ENCODE data around the gene TTC38. TPM values are rescaled to one million over a fixed set of nuclear protein-coding genes. Genes with fewer than 3 reads are reported as not detected.
A peak's percentile ranks its signal among the peaks of the same experiment; 100 is the strongest.

TTC38 gene
- total RNA-seq, 2 experiments from 2014 or later, result 8.7 to 9.4 TPM

DNA sequence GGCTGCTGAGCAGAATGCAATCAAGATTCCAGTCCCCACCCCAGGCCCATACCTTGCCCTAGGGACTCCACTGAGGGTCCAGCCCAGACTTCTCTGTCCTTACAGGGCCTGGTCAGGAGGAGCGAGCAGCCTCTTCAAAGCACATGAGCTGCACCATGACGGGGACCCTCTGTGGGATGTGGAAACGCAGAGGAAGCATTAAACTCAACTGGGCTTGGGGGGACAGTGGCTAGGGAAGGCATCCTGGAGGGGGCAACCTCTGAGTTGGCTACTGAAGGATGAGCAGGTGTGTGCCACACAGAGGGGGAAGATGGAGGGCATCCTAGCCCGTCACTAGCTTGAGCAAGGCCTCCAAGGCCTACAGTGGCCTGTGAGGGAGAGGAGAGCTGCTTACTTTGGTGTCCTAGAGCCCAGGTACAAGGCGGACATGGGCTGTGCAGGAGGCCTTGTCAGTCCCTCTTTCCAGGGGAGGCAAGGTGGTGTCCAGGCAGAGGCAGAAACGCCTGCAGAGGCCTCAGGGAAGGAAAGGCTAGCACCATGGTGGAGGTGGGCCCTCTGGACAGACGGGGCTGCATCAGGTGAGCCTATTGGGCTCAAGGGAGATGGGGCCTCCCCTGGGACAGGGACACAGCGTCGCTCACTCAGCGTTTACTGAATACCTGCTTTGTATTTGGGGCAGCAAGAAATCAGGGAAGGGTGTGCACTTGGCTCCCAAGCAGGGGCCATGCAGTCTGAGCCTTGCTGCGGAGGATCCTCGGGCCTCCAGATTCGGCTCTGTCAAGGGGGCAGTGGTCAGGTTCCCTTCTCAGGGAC is 14.3 kb downstream of the TTC38 start:
- ChIA-PET CTCF (interaction anchor here (1.9 kb wide), 1 partner anchor 160 kb away, joined by 4 read pairs; no protein-coding TSS in a partner anchor), POLR2A (no interaction called here)
- Mint-ChIP-seq H3K27me3 (no peaks in the 10 kb centered on the region), H3K4me1 (ENCODE audit: low read depth) (no peaks in the 10 kb centered on the region), H3K36me3 (peaks cover 4% of the 10 kb centered on the region), H3K27ac (no peak overlapping the region), H3K9me3 (no peaks in the 10 kb centered on the region), H3K4me3 (no peak overlapping the region)
- intact Hi-C loops (cut with micrococcal nuclease), result no loop called here
- no peak for DNase-seq

GRCh38 chr22:46286006-46286405 is 18.2 kb downstream of the TTC38 start:
- no peak for DNase-seq
- Mint-ChIP-seq H3K27ac (no peak overlapping the region), H3K4me1 (ENCODE audit: low read depth) (peaks cover 8% of the 10 kb centered on the region), H3K27me3 (no peaks in the 10 kb centered on the region), H3K9me3 (no peaks in the 10 kb centered on the region), H3K36me3 (no peaks in the 10 kb centered on the region), H3K4me3 (no peak overlapping the region)
- intact Hi-C loops (cut with micrococcal nuclease), result no loop called here
- POLR2A ChIA-PET, result interaction anchor here (0.6 kb wide), 1 partner anchor 153 kb away, joined by 3 read pairs; no protein-coding TSS in a partner anchor
- CTCF ChIA-PET, result no interaction called here

DNA sequence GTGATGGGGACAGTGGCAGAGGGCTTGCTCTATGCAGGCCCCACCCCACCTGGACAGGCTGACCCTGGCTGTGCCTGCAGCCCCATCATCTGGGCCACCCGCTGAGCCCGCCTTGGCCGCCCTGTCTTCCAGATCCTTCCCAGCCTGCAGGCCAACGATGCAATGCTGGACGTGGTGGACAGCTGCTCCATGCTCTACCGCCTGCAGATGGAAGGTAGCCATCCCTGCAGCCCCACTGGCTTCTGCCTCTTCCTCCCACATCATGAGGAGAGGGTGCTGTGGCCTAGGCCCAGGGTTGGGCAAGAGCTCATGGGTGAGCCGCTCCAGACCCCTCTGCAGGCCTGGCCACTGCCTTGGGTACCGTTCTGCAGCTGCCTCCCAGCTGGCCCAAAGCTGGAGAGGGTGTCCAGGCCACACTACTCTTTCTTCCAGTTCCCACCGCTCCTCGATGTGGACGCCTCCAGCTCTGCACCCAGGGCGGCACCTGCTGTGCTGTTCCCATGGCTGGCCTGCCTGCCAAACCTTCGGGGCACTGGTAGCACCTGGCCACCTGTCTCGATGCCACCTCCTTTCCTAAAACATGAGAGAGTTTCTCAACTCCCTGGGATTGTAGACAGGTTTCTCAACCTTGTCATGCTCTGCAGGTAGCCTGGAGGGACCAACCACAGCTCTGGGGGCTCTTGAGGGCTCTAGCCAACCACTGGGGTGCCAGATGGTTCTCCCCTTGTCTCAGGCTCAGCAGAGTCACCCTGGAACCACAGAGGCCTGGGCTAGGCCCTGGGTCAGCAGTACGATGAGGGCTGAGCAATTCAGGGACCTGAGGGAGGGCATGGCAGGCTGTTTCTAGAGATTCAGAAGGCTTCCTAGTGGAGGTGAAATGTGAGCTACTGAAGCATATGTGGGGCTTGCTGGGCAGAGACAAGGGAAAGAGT is 19.4 kb downstream of the TTC38 start:
- Mint-ChIP-seq H3K27me3 (no peaks in the 10 kb centered on the region), H3K4me1 (ENCODE audit: low read depth) (peaks cover 8% of the 10 kb centered on the region), H3K36me3 (peaks cover 2% of the 10 kb centered on the region), H3K4me3 (peak overlapping the region; percentile 65), H3K27ac (peak overlapping the region; percentile 54), H3K9me3 (no peaks in the 10 kb centered on the region)
- no peak for DNase-seq
- CTCF ChIA-PET, result no interaction called here
- intact Hi-C loops (cut with micrococcal nuclease), result no loop called here
- POLR2A ChIA-PET, result no interaction called here

DNA sequence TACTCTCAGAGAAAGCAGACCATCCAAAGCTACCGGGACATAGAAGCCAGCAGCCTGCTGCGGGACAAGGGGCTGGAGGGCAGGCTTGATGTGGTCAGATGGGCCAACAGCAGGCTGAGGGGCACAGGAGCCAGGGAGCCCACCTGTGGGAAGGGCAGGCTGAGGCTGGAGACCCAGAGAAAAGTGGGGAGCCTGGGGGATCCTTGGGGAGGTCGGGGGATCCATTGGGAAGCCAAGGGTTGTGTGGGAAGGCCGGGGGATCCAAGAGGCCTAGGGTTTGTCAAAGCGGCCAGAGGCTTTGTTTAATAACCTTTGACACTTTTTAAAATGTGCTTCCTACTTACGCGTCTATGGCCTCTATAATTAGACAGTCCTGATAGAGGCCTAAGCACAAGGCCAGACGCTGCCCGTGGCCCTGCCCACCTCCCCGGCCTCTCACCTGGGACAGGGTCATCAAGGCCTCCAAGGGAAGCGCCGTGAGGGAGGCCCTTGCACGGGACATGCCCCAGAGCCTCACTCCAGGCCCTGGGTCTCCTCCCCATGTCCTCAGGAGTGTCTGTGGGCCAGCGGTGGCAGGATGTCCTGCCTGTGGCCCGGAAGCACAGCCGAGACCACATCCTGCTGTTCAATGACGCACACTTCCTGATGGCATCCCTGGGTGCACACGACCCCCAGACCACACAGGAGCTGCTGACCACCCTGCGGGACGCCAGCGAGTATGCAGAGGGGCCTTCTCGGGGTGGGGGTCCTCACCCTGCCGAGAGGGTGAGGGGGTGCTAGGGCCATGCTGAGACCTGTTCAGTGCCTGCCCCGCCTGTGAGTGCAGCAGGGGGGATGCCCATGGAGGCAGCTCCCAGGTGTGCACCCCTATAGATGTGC is 20.3 kb downstream of the TTC38 start:
- DNase-seq, result peak; percentile 61
- Mint-ChIP-seq H3K36me3 (peaks cover 6% of the 10 kb centered on the region), H3K9me3 (no peaks in the 10 kb centered on the region)

DNA sequence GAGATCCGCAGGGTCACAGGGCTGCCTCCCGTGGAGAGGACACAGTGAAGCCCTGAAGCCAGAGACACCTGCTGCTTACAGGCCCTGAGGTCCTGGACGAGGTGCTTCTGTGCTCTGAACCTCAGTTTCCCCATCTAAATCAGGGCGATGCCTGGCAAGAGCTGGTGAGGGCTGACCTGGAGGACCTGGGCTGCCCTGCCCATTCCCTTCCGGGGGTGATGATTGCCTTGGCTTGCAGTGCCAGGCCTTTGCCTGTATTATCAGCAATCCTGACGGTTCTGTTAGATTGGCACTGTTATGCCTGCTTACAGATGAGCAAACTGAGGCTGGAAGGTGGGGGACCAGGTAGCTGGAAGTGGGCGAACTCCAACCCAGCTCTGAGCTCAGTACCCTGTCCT is 21.0 kb downstream of the TTC38 start:
- H3K4me3 Mint-ChIP-seq, result no peak overlapping the region
- intact Hi-C loops (cut with micrococcal nuclease), result no loop called here
- no peak for DNase-seq
- H3K27me3 Mint-ChIP-seq, result no peaks in the 10 kb centered on the region
- POLR2A ChIA-PET, result interaction anchor here (0.7 kb wide), 1 partner anchor 38 kb away, joined by 3 read pairs; the partner anchor contains the start of gene CDPF1
- peaks cover 8% of the 10 kb centered on the region for H3K4me1 Mint-ChIP-seq (ENCODE audit: low read depth)
- no peak overlapping the region for H3K27ac Mint-ChIP-seq
- CTCF ChIA-PET, result no interaction called here
- no peaks in the 10 kb centered on the region for H3K9me3 Mint-ChIP-seq
- peaks cover 6% of the 10 kb centered on the region for H3K36me3 Mint-ChIP-seq

More for the DNA sequence above, 20.3 kb downstream of the TTC38 start:
- Mint-ChIP-seq H3K27ac (peak overlapping the region; percentile 54), H3K27me3 (no peaks in the 10 kb centered on the region), H3K4me3 (peak overlapping the region; percentile 65), H3K4me1 (ENCODE audit: low read depth) (peaks cover 8% of the 10 kb centered on the region)
- POLR2A ChIA-PET, result interaction anchor here (0.7 kb wide), 1 partner anchor 38 kb away, joined by 3 read pairs; the partner anchor contains the start of gene CDPF1
- CTCF ChIA-PET, result no interaction called here
- intact Hi-C loops (cut with micrococcal nuclease), result no loop called here

GRCh38 chr22:46289244-46289891 is 21.6 kb downstream of the TTC38 start:
- Mint-ChIP-seq H3K9me3 (no peaks in the 10 kb centered on the region), H3K4me1 (ENCODE audit: low read depth) (peaks cover 8% of the 10 kb centered on the region), H3K4me3 (no peak overlapping the region), H3K36me3 (peaks cover 6% of the 10 kb centered on the region), H3K27me3 (no peaks in the 10 kb centered on the region), H3K27ac (no peak overlapping the region)
- CTCF ChIA-PET, result no interaction called here
- DNase-seq, result no peak
- POLR2A ChIA-PET, result no interaction called here
- intact Hi-C loops (cut with micrococcal nuclease), result no loop called here

GRCh38 chr22:46290121-46290842 is 22.5 kb downstream of the TTC38 start:
- H3K4me1 Mint-ChIP-seq (ENCODE audit: low read depth), result peaks cover 11% of the 10 kb centered on the region
- ChIA-PET POLR2A (no interaction called here), CTCF (no interaction called here)
- H3K27ac Mint-ChIP-seq, result no peak overlapping the region
- intact Hi-C loops (cut with micrococcal nuclease), result loop anchor here (10.0 kb wide), 1 partner anchor 255 kb away; no protein-coding TSS in a partner anchor
- H3K36me3 Mint-ChIP-seq, result peaks cover 6% of the 10 kb centered on the region
- no peaks in the 10 kb centered on the region for H3K9me3 Mint-ChIP-seq
- no peaks in the 10 kb centered on the region for H3K27me3 Mint-ChIP-seq
- no peak for DNase-seq
- no peak overlapping the region for H3K4me3 Mint-ChIP-seq

DNA sequence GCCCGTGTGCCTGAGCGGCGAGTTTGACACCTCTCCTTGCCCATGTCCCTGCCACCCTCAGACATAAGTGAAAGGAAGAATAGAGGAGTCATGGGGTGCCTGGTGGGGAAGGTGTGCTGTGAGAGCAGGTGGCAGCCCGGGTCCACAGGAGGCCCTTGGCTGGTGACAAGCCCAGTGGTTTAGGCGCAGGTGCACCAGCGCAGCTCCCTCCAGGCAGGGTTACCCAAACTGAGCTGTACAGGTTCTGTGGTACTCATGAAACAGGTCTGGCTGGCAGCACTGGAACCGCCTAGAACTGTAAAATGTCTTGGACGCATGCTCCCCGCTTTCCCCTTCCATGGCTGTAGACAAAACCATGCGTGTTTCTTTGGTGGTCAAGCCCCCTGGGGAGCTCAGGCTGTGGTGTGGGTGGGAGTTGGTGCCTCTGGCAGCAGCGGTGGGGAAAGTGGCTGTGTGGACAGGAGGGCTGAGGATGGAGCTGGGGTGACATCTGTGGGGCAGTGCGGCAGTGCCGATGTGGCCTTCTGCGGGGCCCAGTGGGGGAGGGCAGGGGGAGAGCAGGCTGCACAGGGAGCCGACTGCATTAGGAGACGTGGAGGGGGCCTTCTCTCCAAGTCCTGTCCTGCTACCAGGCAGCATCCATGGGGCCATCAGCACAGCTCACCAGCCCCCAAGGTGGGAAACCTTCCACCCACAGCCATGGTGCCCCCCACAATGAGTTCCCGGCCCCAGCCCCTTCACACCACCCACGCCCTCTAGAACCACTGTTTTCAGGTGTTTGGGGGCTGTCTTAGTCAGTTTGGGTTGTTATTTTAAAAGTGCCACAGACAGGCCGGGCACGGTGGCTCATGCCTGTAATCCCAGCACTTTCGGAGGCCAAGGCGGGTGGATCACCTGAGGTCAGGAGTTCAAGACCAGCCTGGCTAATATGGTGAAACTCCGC is 23.3 kb downstream of the TTC38 start:
- POLR2A ChIA-PET, result no interaction called here
- CTCF ChIA-PET, result no interaction called here
- no peaks in the 10 kb centered on the region for H3K27me3 Mint-ChIP-seq
- intact Hi-C loops (cut with micrococcal nuclease), result loop anchor here (10.0 kb wide), 1 partner anchor 256 kb away; no protein-coding TSS in a partner anchor
- peaks cover 6% of the 10 kb centered on the region for H3K36me3 Mint-ChIP-seq
- H3K4me1 Mint-ChIP-seq (ENCODE audit: low read depth), result peaks cover 19% of the 10 kb centered on the region
- H3K4me3 Mint-ChIP-seq, result no peak overlapping the region
- DNase-seq, result no peak
- H3K27ac Mint-ChIP-seq, result no peak overlapping the region
- no peaks in the 10 kb centered on the region for H3K9me3 Mint-ChIP-seq

DNA sequence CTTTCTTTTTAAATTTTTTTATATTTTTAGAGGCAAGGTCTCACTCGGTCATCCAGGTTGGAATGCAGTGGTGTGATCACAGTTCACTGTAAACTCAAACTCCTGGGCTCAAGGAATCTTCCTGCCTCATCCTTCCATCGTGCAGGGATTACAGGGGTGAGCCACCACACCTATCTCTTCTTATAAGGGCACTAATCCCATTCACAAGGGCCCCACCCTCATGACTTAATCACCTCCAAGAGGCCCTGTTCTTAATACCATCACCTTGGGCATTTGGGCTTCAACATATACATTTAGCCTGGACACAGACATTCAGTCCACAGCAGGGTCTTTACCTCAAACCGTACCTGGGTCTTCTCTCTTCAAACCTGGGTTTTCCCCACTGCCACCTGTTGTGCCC is 24.4 kb downstream of the TTC38 start:
- ChIA-PET CTCF (no interaction called here), POLR2A (no interaction called here)
- Mint-ChIP-seq H3K4me1 (ENCODE audit: low read depth) (peaks cover 23% of the 10 kb centered on the region), H3K9me3 (no peaks in the 10 kb centered on the region), H3K27ac (no peak overlapping the region), H3K4me3 (no peak overlapping the region), H3K27me3 (no peaks in the 10 kb centered on the region), H3K36me3 (peaks cover 9% of the 10 kb centered on the region)
- DNase-seq, result no peak
- intact Hi-C loops (cut with micrococcal nuclease), result loop anchor here (10.0 kb wide), 1 partner anchor 257 kb away; no protein-coding TSS in a partner anchor

DNA sequence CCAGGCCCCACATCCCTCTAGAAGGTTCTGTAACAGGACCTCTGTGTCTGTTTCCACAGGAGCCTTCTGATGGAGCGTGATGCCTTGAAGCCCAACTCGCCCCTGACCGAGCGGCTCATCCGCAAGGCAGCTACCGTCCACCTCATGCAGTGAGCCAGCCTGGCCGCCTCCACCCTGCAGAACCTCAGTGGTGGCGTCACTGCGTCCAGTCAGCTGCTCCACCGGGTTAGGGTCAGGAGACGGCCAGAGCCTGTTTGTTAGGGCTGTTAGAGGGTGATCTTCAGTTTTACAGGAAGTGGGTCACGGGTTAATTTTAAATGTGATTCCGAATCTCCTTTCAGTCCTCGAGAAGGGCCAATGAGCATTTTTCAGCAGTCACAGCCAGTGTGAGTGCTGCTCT is 24.9 kb downstream of the TTC38 start:
- no peak overlapping the region for H3K27ac Mint-ChIP-seq
- H3K36me3 Mint-ChIP-seq, result peaks cover 14% of the 10 kb centered on the region
- no peaks in the 10 kb centered on the region for H3K27me3 Mint-ChIP-seq
- POLR2A ChIA-PET, result no interaction called here
- intact Hi-C loops (cut with micrococcal nuclease), result loop anchor here (10.0 kb wide), 1 partner anchor 258 kb away; no protein-coding TSS in a partner anchor
- CTCF ChIA-PET, result no interaction called here
- no peak overlapping the region for H3K4me3 Mint-ChIP-seq
- H3K4me1 Mint-ChIP-seq (ENCODE audit: low read depth), result peaks cover 25% of the 10 kb centered on the region
- no peak for DNase-seq
- no peaks in the 10 kb centered on the region for H3K9me3 Mint-ChIP-seq
